ENCODE results near the gene NIPAL4.

DNA sequence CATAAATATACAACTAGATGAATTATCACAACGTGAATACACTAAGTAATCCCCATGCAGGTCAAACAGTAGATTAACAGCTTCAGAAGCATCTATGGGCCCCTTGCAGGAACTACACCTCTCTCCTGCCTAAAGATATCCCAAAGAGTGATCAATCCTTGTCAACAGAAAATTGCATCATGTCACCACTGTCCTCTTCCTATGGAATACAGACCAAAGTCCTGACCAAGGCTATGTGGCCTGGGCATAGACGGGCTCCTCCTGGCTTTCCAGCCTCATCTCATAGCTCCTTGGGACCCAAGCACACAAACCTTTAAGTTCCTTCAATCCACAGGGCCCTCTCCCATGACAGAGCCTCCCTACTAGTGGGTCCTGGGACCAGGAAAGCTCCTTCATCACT is 25.3 kb downstream of the NIPAL4 start:
- TF ChIP-seq, protein P1, sequence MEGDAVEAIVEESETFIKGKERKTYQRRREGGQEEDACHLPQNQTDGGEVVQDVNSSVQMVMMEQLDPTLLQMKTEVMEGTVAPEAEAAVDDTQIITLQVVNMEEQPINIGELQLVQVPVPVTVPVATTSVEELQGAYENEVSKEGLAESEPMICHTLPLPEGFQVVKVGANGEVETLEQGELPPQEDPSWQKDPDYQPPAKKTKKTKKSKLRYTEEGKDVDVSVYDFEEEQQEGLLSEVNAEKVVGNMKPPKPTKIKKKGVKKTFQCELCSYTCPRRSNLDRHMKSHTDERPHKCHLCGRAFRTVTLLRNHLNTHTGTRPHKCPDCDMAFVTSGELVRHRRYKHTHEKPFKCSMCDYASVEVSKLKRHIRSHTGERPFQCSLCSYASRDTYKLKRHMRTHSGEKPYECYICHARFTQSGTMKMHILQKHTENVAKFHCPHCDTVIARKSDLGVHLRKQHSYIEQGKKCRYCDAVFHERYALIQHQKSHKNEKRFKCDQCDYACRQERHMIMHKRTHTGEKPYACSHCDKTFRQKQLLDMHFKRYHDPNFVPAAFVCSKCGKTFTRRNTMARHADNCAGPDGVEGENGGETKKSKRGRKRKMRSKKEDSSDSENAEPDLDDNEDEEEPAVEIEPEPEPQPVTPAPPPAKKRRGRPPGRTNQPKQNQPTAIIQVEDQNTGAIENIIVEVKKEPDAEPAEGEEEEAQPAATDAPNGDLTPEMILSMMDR (IDR thresholded peaks at IDR 0.05): no peak
- TF ChIP-seq POLR2A (IDR thresholded peaks at IDR 0.05) (no peak), POLR2AphosphoS5 (IDR thresholded peaks at IDR 0.05) (no peak)
